Activated T-cell treated with anti-CD3 and anti-CD28 coated beads, Interleukin-2, amount 50 U/mL, for 4 hours (primary cell): ENCODE results near the gene CLDN4. TPM values are rescaled to one million over a fixed set of nuclear protein-coding genes. Genes with fewer than 3 reads are reported as not detected.
"Not testable (repeated sequence)": the region's sequence is repeated elsewhere in the genome, so short reads cannot be mapped to it uniquely, and the experiment has no call there.

ENCODE experiments used
- ATAC-seq, 2 donors: fragments of 200-7000 bp; cut with Tn5 transposase; one replicate each; pipeline ENCODE4 v1.10.0; 2021
- DNase-seq: peaks from one replicate; pipeline ENCODE4 v3.0.0-alpha.2; 2020
- H3K27me3 Mint-ChIP-seq: one replicate; pipeline ENCODE4 v1.8.0; 2021; ENCODE audit warnings: low read depth, mixed read lengths
- H3K36me3 Mint-ChIP-seq: one replicate; pipeline ENCODE4 v1.8.0; 2022; ENCODE audit warnings: mixed read lengths; ENCODE audit not compliant: insufficient read depth
- H3K4me1 Mint-ChIP-seq: one replicate; pipeline ENCODE4 v1.8.0; 2021; ENCODE audit warnings: low read depth, mixed read lengths
- H3K4me3 Mint-ChIP-seq: one replicate; pipeline ENCODE4 v1.8.0; 2021; ENCODE audit warnings: mild to moderate bottlenecking, moderate library complexity, mixed read lengths
- H3K9me3 Mint-ChIP-seq: one replicate; pipeline ENCODE4 v1.8.0; 2021; ENCODE audit warnings: mixed read lengths
- total RNA-seq, 3 donors: library from RNA; stranded (reverse); gene quantifications; one replicate each; pipeline ENCODE4 v1.2.1, GENCODE V29; 2021

CLDN4 gene
- total RNA-seq, 3 donors from 2014 or later: 0.24 to 0.56 (median 0.32) TPM

- DNase-seq (no peak), ATAC-seq (no peak)
- Mint-ChIP-seq H3K4me3 (no peak overlapping the region), H3K4me1 (no peaks in the 10 kb centered on the region), H3K27me3 (peaks cover 15% of the 10 kb centered on the region), H3K9me3 (peaks cover 3% of the 10 kb centered on the region), H3K36me3 (no peaks in the 10 kb centered on the region)
These were observed 17.8 kb upstream of the CLDN4 start for GRCh38 chr7:73812996-73813395.

GRCh38 chr7:73815436-73815835, 15.4 kb upstream of the CLDN4 start:
- Mint-ChIP-seq H3K9me3 (peaks cover 3% of the 10 kb centered on the region), H3K4me3 (no peak overlapping the region), H3K4me1 (no peaks in the 10 kb centered on the region), H3K27me3 (peaks cover 17% of the 10 kb centered on the region), H3K36me3 (no peaks in the 10 kb centered on the region)
- ATAC-seq: no peak
- no peak for DNase-seq

- peaks cover 3% of the 10 kb centered on the region for H3K9me3 Mint-ChIP-seq
- H3K4me1 Mint-ChIP-seq: no peaks in the 10 kb centered on the region
- ATAC-seq (no peak), DNase-seq (no peak)
- no peak overlapping the region for H3K4me3 Mint-ChIP-seq
- peaks cover 16% of the 10 kb centered on the region for H3K27me3 Mint-ChIP-seq
- no peaks in the 10 kb centered on the region for H3K36me3 Mint-ChIP-seq
These were observed 13.7 kb upstream of the CLDN4 start for GRCh38 chr7:73817121-73817520.

GRCh38 chr7:73820013-73820412, 10.8 kb upstream of the CLDN4 start:
- Mint-ChIP-seq H3K27me3 (peaks cover 8% of the 10 kb centered on the region), H3K4me1 (no peaks in the 10 kb centered on the region), H3K9me3 (no peaks in the 10 kb centered on the region), H3K4me3 (no peak overlapping the region), H3K36me3 (no peaks in the 10 kb centered on the region)
- no peak for DNase-seq
- ATAC-seq: no peak

- not testable (repeated sequence) for H3K27me3 Mint-ChIP-seq, H3K4me3 Mint-ChIP-seq, H3K36me3 Mint-ChIP-seq, ATAC-seq, DNase-seq, H3K4me1 Mint-ChIP-seq, H3K9me3 Mint-ChIP-seq
These were observed 9.1 kb upstream of the CLDN4 start for GRCh38 chr7:73821597-73822285.

- Mint-ChIP-seq H3K4me1 (peaks cover 11% of the 10 kb centered on the region), H3K4me3 (no peak overlapping the region), H3K9me3 (no peaks in the 10 kb centered on the region), H3K36me3 (no peaks in the 10 kb centered on the region), H3K27me3 (peaks cover 3% of the 10 kb centered on the region)
- DNase-seq (no peak), ATAC-seq (no peak)
These were observed 8.2 kb upstream of the CLDN4 start for GRCh38 chr7:73822319-73823173.

GRCh38 chr7:73823257-73823656, 7.5 kb upstream of the CLDN4 start:
- H3K27me3 Mint-ChIP-seq: no peaks in the 10 kb centered on the region
- no peak for DNase-seq
- no peaks in the 10 kb centered on the region for H3K36me3 Mint-ChIP-seq
- no peaks in the 10 kb centered on the region for H3K9me3 Mint-ChIP-seq
- no peak for ATAC-seq
- peaks cover 16% of the 10 kb centered on the region for H3K4me1 Mint-ChIP-seq
- no peak overlapping the region for H3K4me3 Mint-ChIP-seq

GRCh38 chr7:73823873-73824592, 6.8 kb upstream of the CLDN4 start:
- Mint-ChIP-seq H3K27me3 (peaks cover 2% of the 10 kb centered on the region), H3K4me3 (no peak overlapping the region), H3K4me1 (peaks cover 24% of the 10 kb centered on the region), H3K36me3 (no peaks in the 10 kb centered on the region), H3K9me3 (no peaks in the 10 kb centered on the region)
- no peak for DNase-seq
- ATAC-seq: no peak

- Mint-ChIP-seq H3K4me1 (peaks cover 24% of the 10 kb centered on the region), H3K9me3 (no peaks in the 10 kb centered on the region), H3K27me3 (peaks cover 2% of the 10 kb centered on the region), H3K36me3 (no peaks in the 10 kb centered on the region), H3K4me3 (no peak overlapping the region)
- DNase-seq (no peak), ATAC-seq (no peak)
These were observed 5.8 kb upstream of the CLDN4 start for GRCh38 chr7:73824986-73825385.

GRCh38 chr7:73827567-73828106, 3.2 kb upstream of the CLDN4 start:
- H3K4me3 Mint-ChIP-seq: no peak overlapping the region
- H3K4me1 Mint-ChIP-seq: peaks cover 24% of the 10 kb centered on the region
- H3K36me3 Mint-ChIP-seq: no peaks in the 10 kb centered on the region
- no peaks in the 10 kb centered on the region for H3K9me3 Mint-ChIP-seq
- DNase-seq (no peak), ATAC-seq (peak; percentile 11 to 31)
- H3K27me3 Mint-ChIP-seq: peaks cover 2% of the 10 kb centered on the region

GRCh38 chr7:73828107-73828803, 2.5 kb upstream of the CLDN4 start:
- peaks cover 2% of the 10 kb centered on the region for H3K27me3 Mint-ChIP-seq
- DNase-seq (no peak), ATAC-seq (peak; percentile 62 to 68)
- H3K4me1 Mint-ChIP-seq: peaks cover 24% of the 10 kb centered on the region
- no peak overlapping the region for H3K4me3 Mint-ChIP-seq
- H3K36me3 Mint-ChIP-seq: no peaks in the 10 kb centered on the region
- H3K9me3 Mint-ChIP-seq: no peaks in the 10 kb centered on the region

GRCh38 chr7:73828972-73829371, 1.8 kb upstream of the CLDN4 start:
- H3K27me3 Mint-ChIP-seq: peaks cover 2% of the 10 kb centered on the region
- peaks cover 24% of the 10 kb centered on the region for H3K4me1 Mint-ChIP-seq
- no peaks in the 10 kb centered on the region for H3K9me3 Mint-ChIP-seq
- DNase-seq: no peak
- H3K4me3 Mint-ChIP-seq: no peak overlapping the region
- no peaks in the 10 kb centered on the region for H3K36me3 Mint-ChIP-seq
- no peak for ATAC-seq

- H3K4me3 Mint-ChIP-seq: no peak overlapping the region
- H3K36me3 Mint-ChIP-seq: no peaks in the 10 kb centered on the region
- no peak for DNase-seq
- peaks cover 24% of the 10 kb centered on the region for H3K4me1 Mint-ChIP-seq
- H3K27me3 Mint-ChIP-seq: peaks cover 2% of the 10 kb centered on the region
- no peaks in the 10 kb centered on the region for H3K9me3 Mint-ChIP-seq
- ATAC-seq: no peak
These were observed 1.3 kb upstream of the CLDN4 start for GRCh38 chr7:73829505-73829904.
